SK-N-SH (cell line): Measurements from ENCODE around the gene APBB3.

Experiments
- CHD2 ChIP-seq: fragments of 150-350 bp; IDR thresholded peaks from 2 replicates; pipeline ENCODE4 v1.6.1; 2018; ENCODE audit warnings: low read length; ENCODE audit not compliant: partially characterized antibody
- CTCF ChIP-seq: fragments of 200-600 bp; sonication (generic); IDR thresholded peaks from 2 replicates; pipeline ENCODE4 v1.6.1; 2017; ENCODE audit warnings: antibody characterized with exemption, mild to moderate bottlenecking, moderate library complexity
- ELF1 ChIP-seq: IDR thresholded peaks from 2 replicates; pipeline ENCODE4 v1.4.0; 2012
- EZH2phosphoT487 ChIP-seq: fragments of 200-600 bp; sonication (generic); IDR thresholded peaks from 2 replicates; pipeline ENCODE4 v1.6.1; 2017; ENCODE audit warnings: low read depth, mixed run types, mild to moderate bottlenecking, antibody characterized with exemption, moderate library complexity, borderline replicate concordance
- FOXM1 ChIP-seq: IDR thresholded peaks from 2 replicates; pipeline ENCODE4 v1.4.0; 2012; ENCODE audit warnings: low read depth, mild to moderate bottlenecking
- GATA2 ChIP-seq: sonication (generic); formaldehyde crosslinking; IDR thresholded peaks from 2 replicates; pipeline ENCODE4 v1.5.0; 2020; ENCODE audit warnings: mild to moderate bottlenecking, missing genetic modification reagents
- POLR2AphosphoS5 ChIP-seq: IDR thresholded peaks from 2 replicates; pipeline ENCODE4 v1.6.1; 2012; ENCODE audit warnings: low read depth, low read length
- RAD21 ChIP-seq: IDR thresholded peaks from 2 replicates; pipeline ENCODE4 v1.6.1; 2012; ENCODE audit warnings: mild to moderate bottlenecking, low read length
- TAF1 ChIP-seq: IDR thresholded peaks from 2 replicates; pipeline ENCODE4 v1.6.1; 2012; ENCODE audit warnings: low read depth, mild to moderate bottlenecking, low read length, moderate library complexity, borderline replicate concordance

- TF ChIP-seq TAF1 (no peak), EZH2phosphoT487 (no peak), CHD2 (no peak), POLR2AphosphoS5 (no peak), ELF1 (no peak), CTCF (no peak), GATA2 (CRISPR knock-in tag) (no peak), RAD21 (no peak), FOXM1 (no peak)
These were observed 3.5 kb upstream of the APBB3 start for GRCh38 chr5:140567871-140568270.
